Karpas-422 (cell line): ENCODE measurements around the gene S100A9. TPM values are rescaled to one million over a fixed set of nuclear protein-coding genes. Genes with fewer than 3 reads are reported as not detected.
"Not testable (repeated sequence)": the region's sequence is repeated elsewhere in the genome, so short reads cannot be mapped to it uniquely, and the experiment has no call there.

Experiments
- DNase-seq: peaks from one replicate; pipeline ENCODE4 v3.0.0-alpha.2; 2015
- H2AFZ ChIP-seq: fragments of 200-600 bp; sonication (generic); 2 replicates; pipeline ENCODE4 v1.6.1; 2014; ENCODE audit warnings: antibody characterized with exemption, low read length, mixed read lengths
- H3K27ac ChIP-seq: fragments of 200-600 bp; sonication (generic); 2 replicates; pipeline ENCODE4 v1.5.1; 2014; ENCODE audit warnings: mild to moderate bottlenecking, low read length, moderate library complexity
- H3K27me3 ChIP-seq: fragments of 200-600 bp; sonication (generic); 2 replicates; pipeline ENCODE4 v1.6.1; 2014; ENCODE audit warnings: low read length, mixed read lengths
- H3K36me3 ChIP-seq: fragments of 200-600 bp; sonication (generic); 2 replicates; pipeline ENCODE4 v1.6.1; 2014; ENCODE audit warnings: low read length, mixed read lengths; ENCODE audit not compliant: insufficient read depth
- H3K4me1 ChIP-seq: fragments of 200-600 bp; sonication (generic); 2 replicates; pipeline ENCODE4 v1.6.1; 2014; ENCODE audit warnings: mild to moderate bottlenecking, low read length, mixed read lengths
- H3K4me2 ChIP-seq: fragments of 200-600 bp; sonication (generic); 2 replicates; pipeline ENCODE4 v1.6.1; 2014; ENCODE audit warnings: low read length, low read depth, mild to moderate bottlenecking; ENCODE audit not compliant: poor library complexity, severe bottlenecking
- H3K4me3 ChIP-seq: fragments of 200-600 bp; sonication (generic); 2 replicates; pipeline ENCODE4 v1.5.1; 2014; ENCODE audit warnings: mild to moderate bottlenecking, antibody characterized with exemption, low read length, mixed read lengths
- H3K79me2 ChIP-seq: fragments of 200-600 bp; sonication (generic); 2 replicates; pipeline ENCODE4 v1.6.1; 2014; ENCODE audit warnings: mild to moderate bottlenecking, low read length, mixed read lengths
- H3K9ac ChIP-seq: fragments of 200-600 bp; sonication (generic); 2 replicates; pipeline ENCODE4 v1.6.0; 2014; ENCODE audit warnings: low read length
- H3K9me2 ChIP-seq: fragments of 200-600 bp; sonication (generic), shearing (Covaris generic); replicated peaks from 2 replicates; pipeline ENCODE4 v1.6.0; 2014; ENCODE audit warnings: mild to moderate bottlenecking, low read length, moderate library complexity; ENCODE audit not compliant: insufficient read depth
- H3K9me3 ChIP-seq: fragments of 300-700, 200-600 bp; sonication (generic); 2 replicates; pipeline ENCODE4 v1.6.1; 2014; ENCODE audit warnings: low read length, mixed read lengths
- H4K20me1 ChIP-seq: fragments of 200-600 bp; sonication (generic); 2 replicates; pipeline ENCODE4 v1.6.1; 2014; ENCODE audit warnings: mild to moderate bottlenecking, antibody characterized with exemption, low read length, low read depth; ENCODE audit not compliant: insufficient read depth
- total RNA-seq: library from RNA; depleted of rRNA; stranded (reverse); fragments of >200 nt; shearing (Covaris generic); gene quantifications from 2 replicates; pipeline ENCODE4 v1.2.3, GENCODE V29; 2014; ENCODE audit warnings: low replicate concordance; rRNA removed

Gene S100A9
- total RNA-seq, result not detected in 2 replicates

GRCh38 chr1:153357853-153358690 is at the start of gene S100A9:
Gene S100A9, plus strand, starts transcription at chr1:153357854. Its CDS starts 430 bp downstream, at chr1:153358284.
- no peaks in the 10 kb centered on the region for H3K79me2 ChIP-seq
- H3K4me2 ChIP-seq, result no peak within 1 kb of the TSS
- no peak within 1 kb of the TSS for H3K4me3 ChIP-seq
- H3K9me3 ChIP-seq, result no peaks in the 10 kb centered on the region
- no peaks in the 10 kb centered on the region; the same call in 1 of the 2 replicates for H4K20me1 ChIP-seq
- no peak within 1 kb of the TSS for H3K9ac ChIP-seq
- H3K9me2 ChIP-seq, result no peaks in the 10 kb centered on the region
- H3K4me1 ChIP-seq, result no peaks in the 10 kb centered on the region
- no peaks in the 10 kb centered on the region for H3K27me3 ChIP-seq
- no peak within 1 kb of the TSS for H3K27ac ChIP-seq
- DNase-seq, result no peak
- no peaks in the 10 kb centered on the region for H3K36me3 ChIP-seq
- no peak within 1 kb of the TSS for H2AFZ ChIP-seq

- Histone ChIP-seq H3K4me1 (no peaks in the 10 kb centered on the region), H3K27ac (no peak overlapping the region), H3K79me2 (no peaks in the 10 kb centered on the region), H3K9ac (no peak overlapping the region), H4K20me1 (no peaks in the 10 kb centered on the region), H3K4me3 (no peak overlapping the region), H3K9me3 (no peaks in the 10 kb centered on the region), H3K9me2 (no peaks in the 10 kb centered on the region), H3K4me2 (no peak overlapping the region), H3K36me3 (no peaks in the 10 kb centered on the region), H2AFZ (no peak overlapping the region), H3K27me3 (no peaks in the 10 kb centered on the region)
- no peak for DNase-seq
These were observed 49.1 kb upstream of the S100A9 start for GRCh38 chr1:153308540-153308939.

GRCh38 chr1:153309441-153309840 is 48.2 kb upstream of the S100A9 start:
- Histone ChIP-seq H3K27me3 (no peaks in the 10 kb centered on the region), H4K20me1 (no peaks in the 10 kb centered on the region), H3K36me3 (no peaks in the 10 kb centered on the region), H2AFZ (no peak overlapping the region), H3K4me3 (no peak overlapping the region), H3K9ac (no peak overlapping the region), H3K4me1 (no peaks in the 10 kb centered on the region), H3K9me2 (no peaks in the 10 kb centered on the region), H3K4me2 (no peak overlapping the region), H3K79me2 (no peaks in the 10 kb centered on the region), H3K27ac (no peak overlapping the region), H3K9me3 (no peaks in the 10 kb centered on the region)
- DNase-seq, result no peak

- Histone ChIP-seq H3K4me1 (no peaks in the 10 kb centered on the region), H3K27ac (no peak overlapping the region), H3K9me2 (no peaks in the 10 kb centered on the region), H3K9me3 (no peaks in the 10 kb centered on the region), H3K9ac (no peak overlapping the region), H3K79me2 (no peaks in the 10 kb centered on the region), H3K36me3 (no peaks in the 10 kb centered on the region), H4K20me1 (no peaks in the 10 kb centered on the region), H3K27me3 (no peaks in the 10 kb centered on the region), H3K4me3 (no peak overlapping the region), H2AFZ (no peak overlapping the region), H3K4me2 (no peak overlapping the region)
- DNase-seq, result no peak
These were observed 47.1 kb upstream of the S100A9 start for GRCh38 chr1:153310526-153310925.

DNA sequence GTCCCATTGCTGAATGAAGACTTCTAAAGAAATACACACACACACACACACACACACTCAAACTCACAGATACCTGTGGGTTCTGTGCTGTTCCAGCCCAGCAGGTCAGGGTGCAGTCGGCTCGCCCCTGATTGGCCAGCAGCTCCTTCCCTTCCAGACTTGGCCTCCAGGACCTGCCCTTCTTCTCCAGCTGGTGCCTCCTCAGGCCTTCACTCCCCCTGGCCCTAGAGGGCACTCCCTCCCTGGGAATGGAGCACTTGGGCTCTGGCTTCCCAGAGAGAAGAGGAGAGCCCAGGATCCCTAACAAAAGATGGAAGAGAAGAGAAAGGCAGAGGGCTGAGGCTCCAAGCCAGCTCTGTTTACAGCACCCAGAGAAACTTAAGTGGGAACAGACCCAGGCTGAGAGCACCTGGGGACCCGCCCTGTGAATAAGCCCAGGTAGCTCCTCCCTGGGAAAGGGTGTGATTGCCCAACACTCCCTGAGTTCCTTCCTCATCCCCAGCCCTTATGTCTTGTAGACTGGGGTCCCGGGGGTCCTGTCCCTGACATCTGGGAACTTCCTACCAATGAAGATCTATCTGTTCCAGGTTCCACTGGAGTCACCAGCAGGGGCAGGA is 45.0 kb upstream of the S100A9 start, which contains the start of gene PGLYRP3:
TSS of gene PGLYRP3 (minus strand) at position 383 of the 617 bp plus-strand sequence. CDS start 2,287 bp downstream, outside the sequence.
- no peak for DNase-seq
- H3K9me2 ChIP-seq, result no peaks in the 10 kb centered on the region
- H3K36me3 ChIP-seq, result no peaks in the 10 kb centered on the region
- H3K4me3 ChIP-seq, result no peak within 1 kb of the TSS
- H3K27ac ChIP-seq, result no peak within 1 kb of the TSS
- no peak within 1 kb of the TSS for H2AFZ ChIP-seq
- H3K4me1 ChIP-seq, result no peaks in the 10 kb centered on the region
- no peaks in the 10 kb centered on the region for H3K9me3 ChIP-seq
- H3K27me3 ChIP-seq, result no peaks in the 10 kb centered on the region
- no peaks in the 10 kb centered on the region for H4K20me1 ChIP-seq
- no peaks in the 10 kb centered on the region for H3K79me2 ChIP-seq
- no peak within 1 kb of the TSS for H3K9ac ChIP-seq
- no peak within 1 kb of the TSS for H3K4me2 ChIP-seq

DNA sequence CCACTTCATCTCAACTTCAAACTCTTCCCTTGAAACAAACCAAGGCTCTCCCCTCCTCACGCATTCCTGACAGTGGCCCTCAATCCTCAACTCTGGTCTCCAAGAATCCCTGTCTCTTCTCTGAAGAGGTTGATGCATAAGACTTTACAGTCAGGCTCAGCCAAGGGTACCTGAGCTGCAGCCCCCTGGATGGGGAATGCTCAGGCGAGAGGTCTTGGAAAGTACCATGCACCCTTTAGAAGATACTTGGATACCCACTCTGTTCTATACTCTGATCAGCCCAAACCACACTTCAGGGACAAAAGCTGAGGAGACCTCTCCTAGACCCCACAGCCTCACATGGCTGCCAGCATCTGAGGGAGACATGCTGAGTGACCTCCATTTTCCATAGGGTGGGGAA is 44.4 kb upstream of the S100A9 start:
- H4K20me1 ChIP-seq, result no peaks in the 10 kb centered on the region
- H3K4me2 ChIP-seq, result no peak overlapping the region
- no peaks in the 10 kb centered on the region for H3K9me2 ChIP-seq
- no peaks in the 10 kb centered on the region for H3K4me1 ChIP-seq
- no peaks in the 10 kb centered on the region for H3K27me3 ChIP-seq
- no peaks in the 10 kb centered on the region for H3K79me2 ChIP-seq
- DNase-seq, result no peak
- no peak overlapping the region for H2AFZ ChIP-seq
- no peaks in the 10 kb centered on the region for H3K36me3 ChIP-seq
- no peaks in the 10 kb centered on the region for H3K9me3 ChIP-seq
- no peak overlapping the region for H3K4me3 ChIP-seq
- H3K9ac ChIP-seq, result no peak overlapping the region
- no peak overlapping the region for H3K27ac ChIP-seq

DNA sequence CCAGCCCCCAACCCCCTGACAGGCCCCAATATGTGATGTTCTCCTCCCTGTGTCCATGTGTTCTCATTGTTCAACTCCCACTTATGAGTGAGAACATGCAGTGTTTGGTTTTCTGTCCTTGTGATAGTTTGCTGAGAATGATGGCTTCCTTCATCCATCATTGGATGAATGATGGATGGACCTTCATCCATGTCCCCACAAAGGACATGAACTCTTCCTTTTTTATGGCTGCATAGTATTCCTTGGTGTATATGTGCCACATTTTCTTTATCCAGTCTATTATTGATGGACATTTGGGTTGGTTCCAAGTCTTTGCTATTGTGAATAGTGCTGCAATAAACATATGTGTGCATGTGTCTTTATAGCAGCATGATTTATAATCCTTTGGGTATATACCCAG is 43.3 kb upstream of the S100A9 start:
- H3K9ac ChIP-seq, H3K4me3 ChIP-seq, H3K36me3 ChIP-seq, H3K79me2 ChIP-seq, H3K4me2 ChIP-seq, H3K9me3 ChIP-seq, H2AFZ ChIP-seq, H4K20me1 ChIP-seq, H3K27me3 ChIP-seq, H3K4me1 ChIP-seq, H3K9me2 ChIP-seq, DNase-seq, H3K27ac ChIP-seq: not testable (repeated sequence)

DNA sequence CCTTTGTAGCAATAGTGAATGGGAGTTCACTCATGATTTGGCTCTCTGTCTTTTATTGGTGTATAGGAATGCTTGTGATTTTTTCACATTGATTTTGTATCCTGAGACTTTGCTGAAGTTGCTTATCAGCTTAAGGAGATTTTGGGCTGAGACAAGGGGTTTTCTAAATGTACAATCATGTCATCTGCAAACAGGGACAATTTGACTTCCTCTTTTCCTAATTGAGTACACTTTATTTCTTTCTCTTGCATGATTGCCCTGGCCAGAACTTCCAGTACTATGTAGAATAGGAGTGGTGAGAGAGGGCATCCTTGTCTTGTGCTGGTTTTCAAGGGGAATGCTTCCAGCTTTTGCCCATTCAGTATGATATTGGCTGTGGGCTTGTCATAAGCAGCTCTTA is 41.6 kb upstream of the S100A9 start:
- H3K9me2 ChIP-seq, H2AFZ ChIP-seq, DNase-seq, H3K4me3 ChIP-seq, H3K27ac ChIP-seq, H3K27me3 ChIP-seq, H3K9me3 ChIP-seq, H3K4me2 ChIP-seq, H3K9ac ChIP-seq, H3K36me3 ChIP-seq, H4K20me1 ChIP-seq, H3K79me2 ChIP-seq, H3K4me1 ChIP-seq: not testable (repeated sequence)
